Measurements from ENCODE around the gene TBXAS1.

GRCh38 chr7:139808427-139808826 is 20.6 kb upstream of the TBXAS1 start:
- no peak for TF ChIP-seq POLR2AphosphoS5 (IDR thresholded peaks at IDR 0.05; ENCODE audit: insufficient read depth, low read depth, low read length)
- TF ChIP-seq, protein P1, sequence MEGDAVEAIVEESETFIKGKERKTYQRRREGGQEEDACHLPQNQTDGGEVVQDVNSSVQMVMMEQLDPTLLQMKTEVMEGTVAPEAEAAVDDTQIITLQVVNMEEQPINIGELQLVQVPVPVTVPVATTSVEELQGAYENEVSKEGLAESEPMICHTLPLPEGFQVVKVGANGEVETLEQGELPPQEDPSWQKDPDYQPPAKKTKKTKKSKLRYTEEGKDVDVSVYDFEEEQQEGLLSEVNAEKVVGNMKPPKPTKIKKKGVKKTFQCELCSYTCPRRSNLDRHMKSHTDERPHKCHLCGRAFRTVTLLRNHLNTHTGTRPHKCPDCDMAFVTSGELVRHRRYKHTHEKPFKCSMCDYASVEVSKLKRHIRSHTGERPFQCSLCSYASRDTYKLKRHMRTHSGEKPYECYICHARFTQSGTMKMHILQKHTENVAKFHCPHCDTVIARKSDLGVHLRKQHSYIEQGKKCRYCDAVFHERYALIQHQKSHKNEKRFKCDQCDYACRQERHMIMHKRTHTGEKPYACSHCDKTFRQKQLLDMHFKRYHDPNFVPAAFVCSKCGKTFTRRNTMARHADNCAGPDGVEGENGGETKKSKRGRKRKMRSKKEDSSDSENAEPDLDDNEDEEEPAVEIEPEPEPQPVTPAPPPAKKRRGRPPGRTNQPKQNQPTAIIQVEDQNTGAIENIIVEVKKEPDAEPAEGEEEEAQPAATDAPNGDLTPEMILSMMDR (IDR thresholded peaks at IDR 0.05; ENCODE audit: extremely low read depth in 1 of 2, insufficient read depth in 1 of 2, low read depth in 1 of 2, low read length in 2 of 2): no peak
- TF ChIP-seq POLR2A (IDR thresholded peaks at IDR 0.05; ENCODE audit: low read depth, low read length): no peak
- TF ChIP-seq MYC (IDR thresholded peaks at IDR 0.05; ENCODE audit: low read depth, low read length): no peak
- TF ChIP-seq, protein P2, sequence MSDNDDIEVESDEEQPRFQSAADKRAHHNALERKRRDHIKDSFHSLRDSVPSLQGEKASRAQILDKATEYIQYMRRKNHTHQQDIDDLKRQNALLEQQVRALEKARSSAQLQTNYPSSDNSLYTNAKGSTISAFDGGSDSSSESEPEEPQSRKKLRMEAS (IDR thresholded peaks at IDR 0.05; ENCODE audit: insufficient read depth, insufficient read length): no peak
- TF ChIP-seq EZH2 (IDR thresholded peaks at IDR 0.05; ENCODE audit: borderline replicate concordance, low read depth, low read length, severe bottlenecking): no peak
- no peak for TF ChIP-seq FOS (IDR thresholded peaks at IDR 0.05; ENCODE audit: borderline replicate concordance, insufficient read depth, low read length)
